ENCODE results near the gene GSTA3. TPM values are rescaled to one million over a fixed set of nuclear protein-coding genes. Genes with fewer than 3 reads are reported as not detected.
"Not testable (repeated sequence)": the region's sequence is repeated elsewhere in the genome, so short reads cannot be mapped to it uniquely, and the experiment has no call there.

The GSTA3 gene
- total RNA-seq, 4 donors from 2014 or later: not detected

- intact Hi-C loops (cut with DNase I): no loop called here
- Histone ChIP-seq H3K4me1 (no peaks in the 10 kb centered on the region), H3K27me3 (no peaks in the 10 kb centered on the region), H3K27ac (replicated peaks in 1 of 4) (no peak overlapping the region), H3K9me3 (no peaks in the 10 kb centered on the region), H3K4me3 (no peak overlapping the region), H3K36me3 (no peaks in the 10 kb centered on the region)
- DNase-seq (ENCODE audit: extremely low spot score): no peak
- TF ChIP-seq, protein P1, sequence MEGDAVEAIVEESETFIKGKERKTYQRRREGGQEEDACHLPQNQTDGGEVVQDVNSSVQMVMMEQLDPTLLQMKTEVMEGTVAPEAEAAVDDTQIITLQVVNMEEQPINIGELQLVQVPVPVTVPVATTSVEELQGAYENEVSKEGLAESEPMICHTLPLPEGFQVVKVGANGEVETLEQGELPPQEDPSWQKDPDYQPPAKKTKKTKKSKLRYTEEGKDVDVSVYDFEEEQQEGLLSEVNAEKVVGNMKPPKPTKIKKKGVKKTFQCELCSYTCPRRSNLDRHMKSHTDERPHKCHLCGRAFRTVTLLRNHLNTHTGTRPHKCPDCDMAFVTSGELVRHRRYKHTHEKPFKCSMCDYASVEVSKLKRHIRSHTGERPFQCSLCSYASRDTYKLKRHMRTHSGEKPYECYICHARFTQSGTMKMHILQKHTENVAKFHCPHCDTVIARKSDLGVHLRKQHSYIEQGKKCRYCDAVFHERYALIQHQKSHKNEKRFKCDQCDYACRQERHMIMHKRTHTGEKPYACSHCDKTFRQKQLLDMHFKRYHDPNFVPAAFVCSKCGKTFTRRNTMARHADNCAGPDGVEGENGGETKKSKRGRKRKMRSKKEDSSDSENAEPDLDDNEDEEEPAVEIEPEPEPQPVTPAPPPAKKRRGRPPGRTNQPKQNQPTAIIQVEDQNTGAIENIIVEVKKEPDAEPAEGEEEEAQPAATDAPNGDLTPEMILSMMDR (IDR thresholded peaks at IDR 0.05): no peak
- no peak for TF ChIP-seq POLR2AphosphoS5 (IDR thresholded peaks at IDR 0.05)
- no peak for TF ChIP-seq POLR2A (IDR thresholded peaks at IDR 0.05; ENCODE audit: low read depth)
- TF ChIP-seq EP300 (IDR thresholded peaks at IDR 0.05): no peak
- WGBS: 62% methylated on average over 2 of the region's 2 CpGs
Measured at GRCh38 chr6:52908526-52908925, 972 bp downstream of the GSTA3 start.

DNA sequence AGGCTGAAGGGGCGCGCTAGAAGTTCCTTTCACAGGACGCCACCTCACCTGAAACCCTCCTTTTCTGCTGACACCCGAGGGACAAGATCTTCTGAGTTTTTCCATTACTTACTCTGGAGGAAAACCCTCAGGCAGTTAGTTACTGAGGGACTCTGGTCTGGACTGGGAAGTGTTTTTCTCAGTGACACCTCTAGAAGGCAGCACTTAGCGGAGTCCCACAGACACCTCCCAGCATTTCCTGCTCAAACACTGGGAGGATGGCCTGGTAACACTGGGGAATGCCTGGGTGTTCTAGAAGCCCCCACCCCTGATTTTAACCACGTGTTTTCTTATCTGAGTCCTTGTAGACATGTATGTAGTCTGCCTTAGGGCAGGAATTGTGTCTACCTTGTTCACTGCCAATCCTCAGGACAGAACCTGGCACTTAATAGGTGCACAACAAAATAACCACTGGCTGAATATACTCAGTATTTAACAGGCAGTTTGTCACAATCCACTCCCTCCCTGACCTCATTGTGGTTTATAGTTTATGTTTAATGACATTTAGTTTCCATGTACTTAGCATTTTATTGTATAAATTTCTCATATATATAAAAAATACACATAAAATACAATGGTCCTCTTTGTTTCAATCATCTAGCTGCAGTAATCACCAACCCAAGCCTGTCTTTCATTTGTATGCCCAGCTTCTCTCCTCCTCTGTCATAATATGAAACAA lies 4.8 kb downstream of the GSTA3 start:
- H3K36me3 ChIP-seq: no peaks in the 10 kb centered on the region
- H3K27me3 ChIP-seq: no peaks in the 10 kb centered on the region
- no peak overlapping the region for H3K27ac ChIP-seq (replicated peaks in 1 of 4)
- no peaks in the 10 kb centered on the region for H3K9me3 ChIP-seq
- TF ChIP-seq POLR2A (IDR thresholded peaks at IDR 0.05; ENCODE audit: low read depth) (no peak), EP300 (IDR thresholded peaks at IDR 0.05) (no peak), POLR2AphosphoS5 (IDR thresholded peaks at IDR 0.05) (no peak)
- TF ChIP-seq, protein P1 (IDR thresholded peaks at IDR 0.05): no peak
- no peak overlapping the region for H3K4me3 ChIP-seq
- DNase-seq (ENCODE audit: extremely low spot score): no peak
- no peaks in the 10 kb centered on the region for H3K4me1 ChIP-seq
- intact Hi-C loops (cut with DNase I): no loop called here
- 74% methylated on average over 6 of the region's 6 CpGs for WGBS

GRCh38 chr6:52900536-52900935 lies 9.0 kb downstream of the GSTA3 start:
- Histone ChIP-seq H3K36me3 (no peaks in the 10 kb centered on the region), H3K4me3 (no peak overlapping the region), H3K27ac (replicated peaks in 1 of 4) (no peak overlapping the region), H3K9me3 (no peaks in the 10 kb centered on the region), H3K27me3 (no peaks in the 10 kb centered on the region), H3K4me1 (no peaks in the 10 kb centered on the region)
- no peak for DNase-seq (ENCODE audit: extremely low spot score)
- no peak for TF ChIP-seq POLR2A (IDR thresholded peaks at IDR 0.05; ENCODE audit: low read depth)
- TF ChIP-seq POLR2AphosphoS5 (IDR thresholded peaks at IDR 0.05): no peak
- no peak for TF ChIP-seq EP300 (IDR thresholded peaks at IDR 0.05)
- TF ChIP-seq, protein P1 (IDR thresholded peaks at IDR 0.05): no peak
- intact Hi-C loops (cut with DNase I): no loop called here
- 96% methylated on average over 4 of the region's 4 CpGs for WGBS

GRCh38 chr6:52895790-52896189 lies 13.7 kb downstream of the GSTA3 start:
- H3K4me1 ChIP-seq; H3K27ac ChIP-seq (replicated peaks in 1 of 4); H3K27me3 ChIP-seq; intact Hi-C loops (cut with DNase I); DNase-seq (ENCODE audit: extremely low spot score); H3K9me3 ChIP-seq; H3K4me3 ChIP-seq; H3K36me3 ChIP-seq: not testable (repeated sequence)
- WGBS: 75% methylated on average over 2 of the region's 3 CpGs

DNA sequence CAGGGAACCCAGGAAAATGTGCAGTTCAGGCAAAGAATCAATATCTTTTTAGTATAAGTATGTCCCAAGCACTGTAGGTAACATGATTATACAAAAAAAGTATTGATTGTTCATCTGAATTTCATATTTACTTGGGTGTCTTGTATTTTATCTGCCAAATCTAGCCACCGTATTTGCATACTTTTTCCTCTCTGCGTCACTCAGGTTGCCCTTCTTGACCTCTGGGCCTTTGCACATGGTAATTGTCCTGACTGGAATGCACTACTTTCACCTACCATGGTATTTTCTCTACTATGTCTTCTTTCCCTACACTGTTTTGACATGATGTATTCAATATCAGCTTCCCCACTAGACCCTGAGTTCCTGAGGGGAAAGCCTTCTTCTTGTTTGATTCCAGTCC lies 15.2 kb downstream of the GSTA3 start:
- Histone ChIP-seq H3K4me3 (no peak overlapping the region), H3K27me3 (no peaks in the 10 kb centered on the region), H3K9me3 (no peaks in the 10 kb centered on the region), H3K36me3 (no peaks in the 10 kb centered on the region), H3K4me1 (no peaks in the 10 kb centered on the region), H3K27ac (replicated peaks in 1 of 4) (no peak overlapping the region)
- 84% methylated on average over 2 of the region's 2 CpGs for WGBS
- intact Hi-C loops (cut with DNase I): no loop called here
- TF ChIP-seq EP300 (IDR thresholded peaks at IDR 0.05) (no peak), POLR2AphosphoS5 (IDR thresholded peaks at IDR 0.05) (no peak), POLR2A (IDR thresholded peaks at IDR 0.05; ENCODE audit: low read depth) (no peak)
- TF ChIP-seq, protein P1 (IDR thresholded peaks at IDR 0.05): no peak
- DNase-seq (ENCODE audit: extremely low spot score): no peak

Measured in esophagus muscularis mucosa (tissue), 4 donors.